K562 (cell line): Measurements from ENCODE around the gene MDC1. TPM values are rescaled to one million over a fixed set of nuclear protein-coding genes. Genes with fewer than 3 reads are reported as not detected.
A peak's percentile ranks its signal among the peaks of the same experiment; 100 is the strongest.

Source experiments
- CBFA2T2 ChIP-seq: fragments of 450-650 bp; conservative IDR thresholded peaks from 2 replicates; pipeline ENCODE4 v1.6.1; 2017; ENCODE audit warnings: mild to moderate bottlenecking
- CBX3 ChIP-seq, 2 experiments: IDR thresholded peaks; 1 replicate in 1 of 2; 2 replicates in 1 of 2; pipeline ENCODE4 v1.6.1; 2012; ENCODE audit warnings: inconsistent platforms in 2 of 2, low read length in 2 of 2, borderline replicate concordance in 1 of 2, control low read depth in 1 of 2
- ESRRA ChIP-seq: fragments of 450-650 bp; IDR thresholded peaks from 2 replicates; pipeline ENCODE4 v1.6.1; 2014; ENCODE audit warnings: low read depth, mild to moderate bottlenecking, moderate library complexity, borderline replicate concordance
- ETV1 ChIP-seq: fragments of 450-650 bp; conservative IDR thresholded peaks from 2 replicates; pipeline ENCODE4 v1.6.1; 2016; ENCODE audit warnings: missing genetic modification characterization, control low read depth, low read depth, missing compliant biosample characterization
- EZH2 ChIP-seq: IDR thresholded peaks from 2 replicates; pipeline ENCODE4 v1.6.1; 2012; ENCODE audit warnings: low read depth, mild to moderate bottlenecking, inconsistent platforms, low read length, borderline replicate concordance
- GMEB1 ChIP-seq: fragments of 250-450 bp; sonication (Bioruptor Pico); IDR thresholded peaks from 2 replicates; pipeline ENCODE4 v1.4.0; 2020; ENCODE audit warnings: mild to moderate bottlenecking
- HDAC8 ChIP-seq: fragments of 450-650 bp; IDR thresholded peaks from 2 replicates; pipeline ENCODE4 v1.6.1; 2016; ENCODE audit warnings: mild to moderate bottlenecking, missing genetic modification characterization, moderate library complexity, missing compliant biosample characterization
- IRF1 ChIP-seq: sonication (generic); formaldehyde crosslinking; IDR thresholded peaks from 2 replicates; pipeline ENCODE4 v1.8.0; 2022; ENCODE audit warnings: missing genetic modification reagents, mild to moderate bottlenecking, borderline replicate concordance
- MLLT1 ChIP-seq, 2 experiments: fragments of 450-650 bp; IDR thresholded peaks; 2 replicates each; pipeline ENCODE4 v1.6.1; 2016
- MYC ChIP-seq, 2 experiments: fragments of 250-450 bp in 1 of 2; sonication (Bioruptor Pico) in 1 of 2; IDR thresholded peaks; 2 replicates each; pipeline versions ENCODE4 v1.5.1 to v1.6.1; 2012 to 2021; ENCODE audit warnings: low read depth in 2 of 2, borderline replicate concordance in 1 of 2, improper control_type of control experiment in 1 of 2, low read length in 1 of 2, mild to moderate bottlenecking in 1 of 2, moderate library complexity in 1 of 2
- MYNN ChIP-seq, 2 experiments: sonication (generic); formaldehyde crosslinking in 1 of 2; IDR thresholded peaks; 2 replicates each; pipeline versions ENCODE4 v1.5.0 to v1.6.1; 2016 to 2020; ENCODE audit warnings: antibody characterized with exemption in 1 of 2, missing genetic modification reagents in 1 of 2
- PATZ1 ChIP-seq: fragments of 250-450 bp; sonication (Bioruptor Pico); IDR thresholded peaks from 2 replicates; pipeline ENCODE4 v1.5.0; 2020; ENCODE audit warnings: mild to moderate bottlenecking, borderline replicate concordance
- PHTF2 ChIP-seq: fragments of 250-450 bp; sonication (Bioruptor Pico); IDR thresholded peaks from 2 replicates; pipeline ENCODE4 v1.5.0; 2021; ENCODE audit warnings: mild to moderate bottlenecking
- SMARCC2 ChIP-seq: fragments of 450-650 bp; IDR thresholded peaks from 2 replicates; pipeline ENCODE4 v1.6.1; 2017; ENCODE audit warnings: antibody characterized with exemption, moderate library complexity, mild to moderate bottlenecking, low read depth
- THAP7 ChIP-seq: fragments of 250-450 bp; sonication (Bioruptor Pico); IDR thresholded peaks from 2 replicates; pipeline ENCODE4 v1.5.0; 2021
- ZBTB17 ChIP-seq: fragments of 450-650 bp; formaldehyde crosslinking; IDR thresholded peaks from 2 replicates; pipeline ENCODE4 v1.4.0; 2020; ENCODE audit warnings: mild to moderate bottlenecking
- ZNF740 ChIP-seq, 3 experiments: fragments of 200-800 bp in 1 of 3; sonication (Bioruptor generic) in 1 of 3; sonication (generic) in 1 of 3; formaldehyde crosslinking in 1 of 3; IDR thresholded peaks; 2 replicates each; pipeline versions ENCODE4 v1.6.1 to v1.8.0; 2016 to 2022; ENCODE audit warnings: mild to moderate bottlenecking in 2 of 3, missing compliant biosample characterization in 2 of 3, missing genetic modification characterization in 2 of 3, missing genetic modification reagents in 1 of 3
- polyA plus RNA-seq, 8 experiments: library from polyadenylated mRNA; depleted of rRNA in 4 of 8; stranded (reverse) in 5 of 8; unstranded in 3 of 8; fragments of >200 nt; fragmentation: Nextera tagmentation in 2 of 8; fragmentation: Illumina TruSeq in 1 of 8; extraction: Ambion mirVana in 2 of 8; extraction: Trizol in 1 of 8; gene quantifications; 2 replicates each; pipeline versions ENCODE4 v1.2.1 to v1.2.3, GENCODE V29; 2011 to 2014; ENCODE audit warnings: inconsistent platforms in 1 of 8, missing spikeins in 1 of 8
- total RNA-seq, 7 experiments: library from RNA; depleted of rRNA in 6 of 7; stranded (reverse); fragments of >200 nt in 6 of 7; fragmentation: Illumina TruSeq in 2 of 7; extraction: Trizol in 2 of 7; gene quantifications; 2 replicates each; pipeline versions ENCODE4 v1.2.1 to v1.2.3, GENCODE V29; 2011 to 2021; ENCODE audit warnings: low replicate concordance in 1 of 7

MDC1 gene
- total and polyA plus RNA-seq, 9 of the 15 experiments (the other 6 are each of a cell fraction or from before 2014, with no cell fraction given): 8.2 to 114 (median 20.0) TPM

- TF ChIP-seq EZH2: no peak
- peak; percentile 89 for TF ChIP-seq GMEB1 (CRISPR knock-in tag)
- TF ChIP-seq HDAC8: no peak
- 0 out of 2 replicates have a peak, but pooled peaks have one; percentile 21 for TF ChIP-seq ZBTB17
- no peak for TF ChIP-seq THAP7
- no peak for TF ChIP-seq SMARCC2
- TF ChIP-seq CBX3 (IDR thresholded peaks at IDR 0.05; ENCODE audit: borderline replicate concordance in 1 of 2, low read length in 2 of 2): peak in 1 of 2 experiments; percentile 79; a peak in 2 of 3 replicates
- peak; percentile 41; the same call in 1 of the 2 replicates for TF ChIP-seq MYNN (IDR thresholded peaks at IDR 0.05)
- TF ChIP-seq MYNN (CRISPR knock-in tag; IDR thresholded peaks at IDR 0.05): no peak
- TF ChIP-seq CBFA2T2: no peak
- peak; percentile 50 to 72; a peak in 3 of 4 replicates for TF ChIP-seq MLLT1 (IDR thresholded peaks at IDR 0.05)
- TF ChIP-seq ESRRA: peak; percentile 95; the same call in 1 of the 2 replicates
- TF ChIP-seq PHTF2 (CRISPR knock-in tag): 0 out of 2 replicates have a peak, but pooled peaks have one; percentile 71
- 0 out of 2 replicates have a peak, but pooled peaks have one; percentile 17 for TF ChIP-seq ZNF740 (CRISPR knock-in tag; IDR thresholded peaks at IDR 0.05)
- no peak for TF ChIP-seq ZNF740 (tag; IDR thresholded peaks at IDR 0.05)
- no peak for TF ChIP-seq IRF1
- TF ChIP-seq MYC (IDR thresholded peaks at IDR 0.05; ENCODE audit: low read depth, low read length): peak; percentile 93
- TF ChIP-seq MYC (CRISPR knock-in tag; IDR thresholded peaks at IDR 0.05; ENCODE audit: borderline replicate concordance, low read depth): peak; percentile 13; the same call in 1 of the 2 replicates
- peak; percentile 83 for TF ChIP-seq ETV1 (tag)
- no peak for TF ChIP-seq PATZ1 (CRISPR knock-in tag)
These were observed at the start of gene MDC1 (continued) for GRCh38 chr6:30717129-30717844.
